Trophoblast cell (in vitro differentiated cells and primary cell): ENCODE results near the gene HDAC7.

Experiments
- DNase-seq, 2 donors: peaks; one replicate each; pipeline ENCODE4 v3.0.0-alpha.2; 2016
- H2AFZ ChIP-seq: 2 replicates; pipeline ENCODE4 v1.6.1; 2013; ENCODE audit warnings: low read length, moderate library complexity, mild to moderate bottlenecking; ENCODE audit not compliant: insufficient read depth, poor library complexity
- H2AK5ac ChIP-seq: 2 replicates; pipeline ENCODE4 v1.6.1; 2013; ENCODE audit warnings: mild to moderate bottlenecking, low read length
- H2BK120ac ChIP-seq: 2 replicates; pipeline ENCODE4 v1.6.1; 2013; ENCODE audit warnings: low read length, mild to moderate bottlenecking, moderate library complexity; ENCODE audit not compliant: insufficient read depth, poor library complexity
- H2BK12ac ChIP-seq: 2 replicates; pipeline ENCODE4 v1.6.1; 2013; ENCODE audit warnings: mild to moderate bottlenecking, low read length, moderate library complexity
- H2BK5ac ChIP-seq: 2 replicates; pipeline ENCODE4 v1.6.1; 2013; ENCODE audit warnings: low read length, low read depth, moderate library complexity, mild to moderate bottlenecking; ENCODE audit not compliant: poor library complexity
- H3K14ac ChIP-seq: 2 replicates; pipeline ENCODE4 v1.6.1; 2013; ENCODE audit warnings: mild to moderate bottlenecking, low read length
- H3K18ac ChIP-seq: 2 replicates; pipeline ENCODE4 v1.6.1; 2013; ENCODE audit warnings: mild to moderate bottlenecking, low read length
- H3K23ac ChIP-seq: 2 replicates; pipeline ENCODE4 v1.6.1; 2013; ENCODE audit warnings: low read length
- H3K27ac ChIP-seq: 2 replicates; pipeline ENCODE4 v1.5.1; 2013; ENCODE audit warnings: low read depth, mild to moderate bottlenecking, inconsistent platforms, low read length, moderate library complexity
- H3K27me3 ChIP-seq: 2 replicates; pipeline ENCODE4 v1.6.1; 2013; ENCODE audit warnings: inconsistent platforms, mild to moderate bottlenecking, low read length, moderate library complexity; ENCODE audit not compliant: insufficient read depth
- H3K36me3 ChIP-seq, 2 experiments: 1 replicate in 1 of 2; 2 replicates in 1 of 2; pipeline ENCODE4 v1.6.1; 2013; ENCODE audit warnings: low read length in 2 of 2, mild to moderate bottlenecking in 2 of 2, moderate library complexity in 1 of 2; ENCODE audit not compliant: insufficient read depth in 2 of 2, control insufficient read depth in 1 of 2
- H3K4ac ChIP-seq: 2 replicates; pipeline ENCODE4 v1.6.1; 2013; ENCODE audit warnings: low read depth, mild to moderate bottlenecking, low read length, moderate library complexity
- H3K4me1 ChIP-seq, 2 experiments: 1 replicate in 1 of 2; 2 replicates in 1 of 2; pipeline ENCODE4 v1.6.1; 2013; ENCODE audit warnings: low read length in 2 of 2, mild to moderate bottlenecking in 2 of 2, moderate library complexity in 1 of 2; ENCODE audit not compliant: insufficient read depth in 2 of 2, control insufficient read depth in 1 of 2
- H3K4me2 ChIP-seq: 2 replicates; pipeline ENCODE4 v1.6.1; 2013; ENCODE audit warnings: inconsistent platforms, mild to moderate bottlenecking, low read length, moderate library complexity
- H3K4me3 ChIP-seq: 2 replicates; pipeline ENCODE4 v1.5.1; 2013; ENCODE audit warnings: mild to moderate bottlenecking, low read depth, low read length, inconsistent platforms
- H3K79me1 ChIP-seq: one replicate; pipeline ENCODE4 v1.6.1; 2013; ENCODE audit warnings: low read length
- H3K79me2 ChIP-seq: 2 replicates; pipeline ENCODE4 v1.6.1; 2013; ENCODE audit warnings: low read length, mild to moderate bottlenecking; ENCODE audit not compliant: control insufficient read depth, insufficient read depth, poor library complexity
- H3K9ac ChIP-seq: 2 replicates; pipeline ENCODE4 v1.6.1; 2013; ENCODE audit warnings: mild to moderate bottlenecking, low read length
- H3K9me3 ChIP-seq: 2 replicates; pipeline ENCODE4 v1.6.1; 2013; ENCODE audit warnings: low read depth, mild to moderate bottlenecking, control low read depth, inconsistent platforms, low read length; ENCODE audit not compliant: insufficient read depth
- H4K12ac ChIP-seq: 2 replicates; pipeline ENCODE4 v1.6.1; 2013; ENCODE audit warnings: low read depth, mild to moderate bottlenecking, low read length, moderate library complexity
- H4K8ac ChIP-seq: 2 replicates; pipeline ENCODE4 v1.6.1; 2013; ENCODE audit warnings: low read depth, mild to moderate bottlenecking, low read length, moderate library complexity
- H4K91ac ChIP-seq: one replicate; pipeline ENCODE4 v1.6.1; 2013; ENCODE audit warnings: low read depth, mild to moderate bottlenecking, low read length, moderate library complexity
- WGBS: extraction: QIAGEN DNeasy Blood & Tissue Kit; methylation state at CpG from one replicate; pipeline ENCODE4 v1.1.7; 2013; ENCODE audit warnings: missing lambda C conversion rate; ENCODE audit not compliant: insufficient read length, insufficient coverage; ENCODE audit errors: extremely low coverage; 5-methylcytosine and 5-hydroxymethylcytosine counted together

HDAC7 gene

DNA sequence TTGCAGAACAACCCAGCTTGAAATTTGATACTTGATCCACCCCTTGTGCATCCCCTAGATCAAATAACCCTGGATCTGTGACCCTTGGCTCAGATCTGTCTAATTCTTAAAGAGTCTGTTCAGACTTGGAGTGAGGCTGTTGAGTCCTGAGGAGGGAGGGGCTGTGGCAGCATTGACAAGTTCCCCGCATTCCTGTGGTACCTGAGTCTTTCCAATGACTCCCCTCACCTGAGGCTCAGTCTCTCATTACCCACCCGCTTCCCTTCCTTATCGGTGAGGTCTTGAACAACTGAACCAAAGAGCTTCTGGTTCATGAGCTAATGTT lies 16.1 kb upstream of the HDAC7 start:
- H3K4me2 ChIP-seq, result peak overlapping the region; percentile 9
- H3K27ac ChIP-seq, result peak overlapping the region; percentile 62
- no peak overlapping the region for H4K12ac ChIP-seq
- peaks cover 16% of the 10 kb centered on the region for H3K79me1 ChIP-seq
- H3K27me3 ChIP-seq, result no peaks in the 10 kb centered on the region
- H3K9ac ChIP-seq, result no peak overlapping the region
- no peaks in the 10 kb centered on the region for H3K9me3 ChIP-seq
- no peak overlapping the region for H3K4ac ChIP-seq
- H2BK5ac ChIP-seq, result no peak overlapping the region
- no peaks in the 10 kb centered on the region for H3K36me3 ChIP-seq
- no peak overlapping the region for H3K23ac ChIP-seq
- no peak for DNase-seq
- no peak overlapping the region for H4K8ac ChIP-seq
- no peak overlapping the region for H2AFZ ChIP-seq
- H3K14ac ChIP-seq, result no peak overlapping the region
- peak overlapping the region; percentile 78 for H2BK12ac ChIP-seq
- no CpG with 5 or more reads among the region's 3 CpGs for WGBS
- peaks cover 20 to 21% of the 10 kb centered on the region in 2 experiments for H3K4me1 ChIP-seq
- no peak overlapping the region for H2BK120ac ChIP-seq
- H3K4me3 ChIP-seq, result no peak overlapping the region
- peaks cover 3% of the 10 kb centered on the region for H3K79me2 ChIP-seq
- H2AK5ac ChIP-seq, result no peak overlapping the region
- no peak overlapping the region for H3K18ac ChIP-seq
- no peak overlapping the region for H4K91ac ChIP-seq

DNA sequence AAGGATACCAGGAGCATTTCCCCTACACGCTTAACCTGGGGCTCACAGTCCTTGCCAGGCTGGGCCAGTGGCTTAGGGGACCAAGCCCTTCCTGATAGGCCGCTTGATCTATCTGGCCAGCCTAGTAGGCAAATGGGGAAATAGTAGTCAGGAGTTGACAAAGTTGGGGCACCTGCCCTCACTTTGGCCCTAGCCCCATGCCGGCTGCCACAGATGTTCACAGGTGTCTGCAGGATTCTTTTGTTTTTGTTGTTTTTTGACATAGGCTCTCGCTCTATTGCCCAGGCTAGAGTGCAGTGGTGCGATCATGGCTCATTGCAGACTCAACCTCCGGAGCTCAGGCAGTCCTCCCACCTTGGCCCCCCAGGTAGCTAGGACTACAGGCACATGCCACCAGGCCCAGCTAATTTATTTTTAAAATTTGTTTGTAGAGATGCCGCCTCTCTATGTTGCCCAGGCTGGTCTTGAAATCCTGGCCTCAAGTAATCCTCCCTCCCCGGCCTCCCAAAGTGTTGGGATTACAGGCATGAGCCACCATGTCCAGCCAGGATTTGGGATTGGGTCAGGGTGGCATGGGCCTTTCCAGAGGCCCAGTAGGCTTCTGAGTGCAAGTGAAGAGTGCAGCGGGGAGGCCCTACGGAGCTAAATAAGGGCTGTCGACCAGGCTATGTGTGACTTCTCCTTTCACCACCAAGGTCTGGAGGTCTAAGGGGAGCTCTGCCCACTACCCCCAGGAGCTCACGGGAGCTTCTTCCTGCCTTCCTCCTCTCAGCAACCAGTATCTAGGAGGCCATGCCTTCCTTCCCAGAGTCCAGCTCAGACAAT lies 15.5 kb upstream of the HDAC7 start:
- Histone ChIP-seq H2AK5ac (peak overlapping the region; percentile 80), H2BK12ac (peak overlapping the region; percentile 66), H3K27ac (peak overlapping the region; percentile 66), H3K9me3 (no peaks in the 10 kb centered on the region), H3K23ac (no peak overlapping the region), H3K9ac (no peak overlapping the region), H3K4me1 (peaks cover 20 to 21% of the 10 kb centered on the region in 2 experiments), H3K4me2 (no peak overlapping the region), H3K79me2 (peaks cover 3% of the 10 kb centered on the region), H3K4me3 (no peak overlapping the region), H2BK120ac (peak overlapping the region; percentile 54), H3K27me3 (no peaks in the 10 kb centered on the region), H3K36me3 (no peaks in the 10 kb centered on the region), H3K79me1 (peaks cover 16% of the 10 kb centered on the region), H2AFZ (no peak overlapping the region), H3K18ac (peak overlapping the region; percentile 35), H4K8ac (peak overlapping the region; percentile 64), H3K4ac (no peak overlapping the region), H2BK5ac (peak overlapping the region; percentile 60), H3K14ac (peak overlapping the region; percentile 74), H4K91ac (peak overlapping the region; percentile 88), H4K12ac (no peak overlapping the region)
- no CpG with 5 or more reads among the region's 12 CpGs for WGBS
- DNase-seq, result no peak

DNA sequence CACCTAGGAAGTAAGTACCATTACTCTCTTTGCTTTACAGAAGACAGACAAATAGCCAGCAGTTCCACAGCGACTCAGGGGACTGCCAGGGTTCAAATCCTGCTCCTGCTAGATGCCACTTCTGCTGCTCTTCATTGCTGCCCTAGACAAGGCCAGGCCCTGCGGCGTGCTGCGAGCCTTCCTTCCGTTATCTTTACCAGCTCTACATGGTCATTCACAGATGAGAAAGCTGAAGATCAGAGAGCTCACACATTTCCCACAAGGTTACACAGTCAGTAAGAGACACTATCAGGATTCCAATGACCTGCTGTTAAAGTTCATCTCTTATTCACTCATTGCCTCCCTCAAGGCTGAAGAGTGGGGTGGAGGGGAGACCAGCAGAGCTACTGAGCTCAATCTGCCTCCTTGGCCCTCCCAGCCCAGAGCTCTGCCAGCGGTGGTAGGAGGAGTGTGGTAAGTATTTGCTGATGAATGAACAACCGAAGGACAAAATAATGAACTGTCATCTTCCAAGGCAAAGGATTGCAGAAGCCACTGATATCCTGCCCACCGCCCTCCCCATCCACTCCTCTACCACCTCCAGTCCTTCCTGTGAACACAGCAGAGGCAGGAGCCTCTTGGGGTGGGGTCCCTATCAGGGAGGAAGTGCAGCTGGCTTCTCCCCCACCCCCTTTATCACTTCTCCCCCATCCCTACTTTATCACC lies 14.6 kb upstream of the HDAC7 start:
- no CpG with 5 or more reads among the region's 8 CpGs for WGBS
- peak overlapping the region; percentile 15 for H2BK5ac ChIP-seq
- peaks cover 24% of the 10 kb centered on the region in 2 experiments for H3K4me1 ChIP-seq
- H3K4me3 ChIP-seq, result no peak overlapping the region
- H3K4ac ChIP-seq, result no peak overlapping the region
- peaks cover 20% of the 10 kb centered on the region for H3K79me1 ChIP-seq
- H3K79me2 ChIP-seq, result peaks cover 3% of the 10 kb centered on the region
- no peaks in the 10 kb centered on the region for H3K36me3 ChIP-seq
- peak overlapping the region; percentile 34 for H3K14ac ChIP-seq
- H2AK5ac ChIP-seq, result peak overlapping the region; percentile 80
- no peak overlapping the region for H3K9ac ChIP-seq
- H3K27ac ChIP-seq, result no peak overlapping the region
- no peak overlapping the region for H4K8ac ChIP-seq
- H3K9me3 ChIP-seq, result no peaks in the 10 kb centered on the region
- H3K4me2 ChIP-seq, result no peak overlapping the region
- peak overlapping the region; percentile 54 for H2BK120ac ChIP-seq
- peak overlapping the region; percentile 6 for H2AFZ ChIP-seq
- no peak overlapping the region for H3K23ac ChIP-seq
- peak overlapping the region; percentile 33 for H3K18ac ChIP-seq
- no peak for DNase-seq
- H4K91ac ChIP-seq, result peak overlapping the region; percentile 88
- no peaks in the 10 kb centered on the region for H3K27me3 ChIP-seq
- H4K12ac ChIP-seq, result no peak overlapping the region
- H2BK12ac ChIP-seq, result peak overlapping the region; percentile 66

DNA sequence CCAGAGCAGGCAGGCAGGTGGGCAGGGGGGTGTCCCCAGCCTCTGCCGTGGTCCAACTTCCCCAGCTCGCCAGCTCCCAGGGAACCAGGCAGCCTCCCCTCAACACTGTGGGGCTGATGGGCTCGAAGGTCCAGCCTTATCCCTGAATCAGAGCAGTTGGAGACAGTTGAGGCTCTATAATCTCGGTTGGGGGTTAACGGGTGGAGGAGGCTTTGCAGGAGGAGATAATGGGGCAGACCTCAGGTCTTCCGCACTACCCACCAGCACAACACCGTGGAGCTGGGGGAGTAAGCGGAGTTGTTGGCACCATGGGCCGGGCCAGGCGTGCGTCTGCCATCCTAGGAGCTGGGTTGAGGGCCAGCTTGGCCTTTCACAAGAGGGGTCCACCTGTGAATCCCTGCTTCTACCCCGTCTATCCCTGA lies 13.9 kb upstream of the HDAC7 start:
- Histone ChIP-seq H3K79me1 (peaks cover 25% of the 10 kb centered on the region), H3K4me3 (no peak overlapping the region), H3K79me2 (peaks cover 3% of the 10 kb centered on the region), H4K8ac (no peak overlapping the region), H3K9me3 (no peaks in the 10 kb centered on the region), H3K4me1 (peaks cover 30% of the 10 kb centered on the region in 2 experiments), H3K14ac (no peak overlapping the region), H4K91ac (peak overlapping the region; percentile 23), H3K36me3 (no peaks in the 10 kb centered on the region), H2BK120ac (peak overlapping the region; percentile 58), H3K4me2 (no peak overlapping the region), H2BK5ac (peak overlapping the region; percentile 9), H3K4ac (no peak overlapping the region), H3K27ac (no peak overlapping the region), H3K27me3 (no peaks in the 10 kb centered on the region), H2BK12ac (peak overlapping the region; percentile 70), H4K12ac (no peak overlapping the region), H3K9ac (no peak overlapping the region), H3K23ac (no peak overlapping the region), H3K18ac (peak overlapping the region; percentile 33), H2AFZ (no peak overlapping the region), H2AK5ac (peak overlapping the region; percentile 82)
- no peak for DNase-seq
- WGBS, result no CpG with 5 or more reads among the region's 12 CpGs
